Measurements from ENCODE around the gene TNRC6C. TPM values are rescaled to one million over a fixed set of nuclear protein-coding genes. Genes with fewer than 3 reads are reported as not detected.
"Not testable (repeated sequence)": the region's sequence is repeated elsewhere in the genome, so short reads cannot be mapped to it uniquely, and the experiment has no call there.

TNRC6C gene
- total RNA-seq, 2 experiments from 2014 or later, result 74.7 TPM

GRCh38 chr17:78131172-78132083 lies 172.9 kb downstream of the TNRC6C start:
- no peak for ATAC-seq (ENCODE audit: low read depth)
- POLR2A ChIA-PET, result interaction anchor here (0.6 to 14.8 kb wide), 14 partner anchors 7 to 1460 kb away, joined by 3 to 380 read pairs (median 4); partner anchors contain the start of genes AFMID, TK1, TMC6 and TMC8
- DNase-seq, result peak; percentile 72
- Mint-ChIP-seq H3K36me3 (peaks cover 47% of the 10 kb centered on the region), H3K27ac (peak overlapping the region; percentile 100), H3K9me3 (no peaks in the 10 kb centered on the region), H3K4me1 (peaks cover 37% of the 10 kb centered on the region), H3K27me3 (no peaks in the 10 kb centered on the region), H3K4me3 (peak overlapping the region; percentile 99)

- DNase-seq (peak; percentile 84), ATAC-seq (ENCODE audit: low read depth) (peak; percentile 13)
- peaks cover 45% of the 10 kb centered on the region for H3K36me3 Mint-ChIP-seq
- H3K27ac Mint-ChIP-seq, result peak overlapping the region; percentile 81
- H3K9me3 Mint-ChIP-seq, result no peaks in the 10 kb centered on the region
- peak overlapping the region; percentile 99 for H3K4me3 Mint-ChIP-seq
- H3K4me1 Mint-ChIP-seq, result peaks cover 41% of the 10 kb centered on the region
- H3K27me3 Mint-ChIP-seq, result no peaks in the 10 kb centered on the region
- POLR2A ChIA-PET, result interaction anchor here (0.6 to 14.8 kb wide), 7 partner anchors 8 to 174 kb away, joined by 3 to 380 read pairs (median 3); partner anchors contain the start of genes TMC6, TMC8 and TNRC6C
Observed at GRCh38 chr17:78132084-78132676, 173.7 kb downstream of the TNRC6C start.

GRCh38 chr17:78132767-78133178 lies 174.3 kb downstream of the TNRC6C start:
- POLR2A ChIA-PET, result interaction anchor here (1.2 to 14.8 kb wide), 5 partner anchors 9 to 54 kb away, joined by 3 to 380 read pairs (median 40); partner anchors contain the start of genes TMC6 and TMC8
- Mint-ChIP-seq H3K36me3 (peaks cover 45% of the 10 kb centered on the region), H3K27me3 (no peaks in the 10 kb centered on the region), H3K4me3 (peak overlapping the region; percentile 93), H3K4me1 (peaks cover 46% of the 10 kb centered on the region), H3K9me3 (no peaks in the 10 kb centered on the region), H3K27ac (peak overlapping the region; percentile 81)
- DNase-seq, result no peak
- no peak for ATAC-seq (ENCODE audit: low read depth)

- Mint-ChIP-seq H3K27ac (peak overlapping the region; percentile 81), H3K36me3 (peaks cover 44% of the 10 kb centered on the region), H3K9me3 (no peaks in the 10 kb centered on the region), H3K27me3 (no peaks in the 10 kb centered on the region), H3K4me3 (peak overlapping the region; percentile 93), H3K4me1 (peaks cover 49% of the 10 kb centered on the region)
- DNase-seq (no peak), ATAC-seq (ENCODE audit: low read depth) (no peak)
- POLR2A ChIA-PET, result interaction anchor here (1.2 to 14.8 kb wide), 5 partner anchors 9 to 1399 kb away, joined by 3 to 380 read pairs (median 11); partner anchors contain the start of genes TMC6 and TMC8
Observed at GRCh38 chr17:78133179-78133951, 174.9 kb downstream of the TNRC6C start.

GRCh38 chr17:78133971-78134898 lies 175.7 kb downstream of the TNRC6C start:
- H3K27me3 Mint-ChIP-seq, result no peaks in the 10 kb centered on the region
- ATAC-seq (ENCODE audit: low read depth), result peak; percentile 11
- DNase-seq, result peak; percentile 79
- peaks cover 44% of the 10 kb centered on the region for H3K36me3 Mint-ChIP-seq
- peaks cover 53% of the 10 kb centered on the region for H3K4me1 Mint-ChIP-seq
- H3K4me3 Mint-ChIP-seq, result peak overlapping the region; percentile 93
- POLR2A ChIA-PET, result interaction anchor here (1.4 to 14.8 kb wide), 4 partner anchors 9 to 1400 kb away, joined by 3 to 380 read pairs (median 26); partner anchors contain the start of genes TMC6 and TMC8
- peak overlapping the region; percentile 81 for H3K27ac Mint-ChIP-seq
- no peaks in the 10 kb centered on the region for H3K9me3 Mint-ChIP-seq

- no peaks in the 10 kb centered on the region for H3K9me3 Mint-ChIP-seq
- peak overlapping the region; percentile 10 for H3K4me3 Mint-ChIP-seq
- POLR2A ChIA-PET, result interaction anchor here (0.6 to 14.8 kb wide), 5 partner anchors 9 to 1401 kb away, joined by 3 to 380 read pairs (median 11); partner anchors contain the start of genes TMC6 and TMC8
- DNase-seq, result no peak
- no peak overlapping the region for H3K27ac Mint-ChIP-seq
- H3K36me3 Mint-ChIP-seq, result peaks cover 44% of the 10 kb centered on the region
- H3K27me3 Mint-ChIP-seq, result no peaks in the 10 kb centered on the region
- peaks cover 51% of the 10 kb centered on the region for H3K4me1 Mint-ChIP-seq
- ATAC-seq (ENCODE audit: low read depth), result no peak
Observed at GRCh38 chr17:78134899-78135385, 176.4 kb downstream of the TNRC6C start.

GRCh38 chr17:78135858-78136500 lies 177.5 kb downstream of the TNRC6C start:
- POLR2A ChIA-PET, result interaction anchor here (1.5 to 14.8 kb wide), 4 partner anchors 8 to 41 kb away, joined by 6 to 380 read pairs (median 26); partner anchors contain the start of genes TMC6 and TMC8
- ATAC-seq (ENCODE audit: low read depth), result no peak
- Mint-ChIP-seq H3K4me1 (peaks cover 52% of the 10 kb centered on the region), H3K27me3 (no peaks in the 10 kb centered on the region), H3K4me3 (peak overlapping the region; percentile 42), H3K27ac (peak overlapping the region; percentile 82), H3K9me3 (no peaks in the 10 kb centered on the region), H3K36me3 (peaks cover 38% of the 10 kb centered on the region)
- DNase-seq, result no peak

- Mint-ChIP-seq H3K36me3 (peaks cover 38% of the 10 kb centered on the region), H3K4me1 (peaks cover 56% of the 10 kb centered on the region), H3K27ac (peak overlapping the region; percentile 82), H3K27me3 (no peaks in the 10 kb centered on the region), H3K9me3 (no peaks in the 10 kb centered on the region), H3K4me3 (peak overlapping the region; percentile 72)
- POLR2A ChIA-PET, result interaction anchor here (0.8 to 14.8 kb wide), 9 partner anchors 13 to 256 kb away, joined by 3 to 380 read pairs (median 5); partner anchors contain the start of genes TMC6 and TMC8
- peak; percentile 26 for ATAC-seq (ENCODE audit: low read depth)
- DNase-seq, result peak; percentile 74
Observed at GRCh38 chr17:78137392-78138203, 179.1 kb downstream of the TNRC6C start.

GRCh38 chr17:78138204-78139060 lies 179.9 kb downstream of the TNRC6C start:
- Mint-ChIP-seq H3K4me3 (peak overlapping the region; percentile 39), H3K36me3 (peaks cover 34% of the 10 kb centered on the region)
- POLR2A ChIA-PET, result interaction anchor here (0.8 to 14.8 kb wide), 8 partner anchors 14 to 257 kb away, joined by 3 to 380 read pairs (median 6); partner anchors contain the start of genes TMC6 and TMC8

GRCh38 chr17:78139861-78140168 lies 181.3 kb downstream of the TNRC6C start:
- peaks cover 23% of the 10 kb centered on the region for H3K36me3 Mint-ChIP-seq
- peaks cover 45% of the 10 kb centered on the region for H3K4me1 Mint-ChIP-seq
- H3K9me3 Mint-ChIP-seq; H3K27me3 Mint-ChIP-seq; ATAC-seq (ENCODE audit: low read depth); DNase-seq: not testable (repeated sequence)
- POLR2A ChIA-PET, result interaction anchor here (0.7 to 14.8 kb wide), 8 partner anchors 16 to 181 kb away, joined by 3 to 380 read pairs (median 4); partner anchors contain the start of genes TMC6, TMC8 and TNRC6C
- H3K27ac Mint-ChIP-seq, result peak overlapping the region; percentile 68
- H3K4me3 Mint-ChIP-seq, result peak overlapping the region; percentile 22

More at GRCh38 chr17:78138204-78139060, 179.9 kb downstream of the TNRC6C start:
- ATAC-seq (ENCODE audit: low read depth), result no peak
- peak overlapping the region; percentile 82 for H3K27ac Mint-ChIP-seq
- H3K9me3 Mint-ChIP-seq, result no peaks in the 10 kb centered on the region
- H3K27me3 Mint-ChIP-seq, result no peaks in the 10 kb centered on the region
- DNase-seq, result no peak
- H3K4me1 Mint-ChIP-seq, result peaks cover 56% of the 10 kb centered on the region

Data from activated naive CD8-positive, alpha-beta T cell treated with anti-CD3 and anti-CD28 coated beads, Interleukin-2, amount 10 ng/mL, durations not matched to agents 7 days and 5 days (primary cell).